GM12865 (cell line): ENCODE measurements around the gene CAPN3.

Source experiments
- DNase-seq: peaks from one replicate; pipeline ENCODE4 v3.0.0; 2010; ENCODE audit warnings: low read depth
- H3K4me3 ChIP-seq: 2 replicates; pipeline ENCODE4 v1.5.1; 2011; ENCODE audit warnings: mild to moderate bottlenecking, low read depth, low read length, control low read depth
- CTCF ChIP-seq: IDR thresholded peaks from 2 replicates; pipeline ENCODE4 v1.5.1; 2011; ENCODE audit warnings: low read length, control low read depth, low read depth, inconsistent platforms; ENCODE audit not compliant: insufficient read depth; ENCODE audit errors: missing control alignments

CAPN3 gene

GRCh38 chr15:42354824-42355223 lies 4.5 kb upstream of the CAPN3 start:
- DNase-seq: no peak
- H3K4me3 ChIP-seq: no peak overlapping the region
- no peak for TF ChIP-seq CTCF

- DNase-seq: no peak
Observed at GRCh38 chr15:42355291-42355690, 4.0 kb upstream of the CAPN3 start.

GRCh38 chr15:42356851-42357250 lies 2.5 kb upstream of the CAPN3 start:
- no peak for DNase-seq
- TF ChIP-seq CTCF: no peak
- no peak overlapping the region for H3K4me3 ChIP-seq

More at GRCh38 chr15:42355291-42355690, 4.0 kb upstream of the CAPN3 start:
- TF ChIP-seq CTCF: no peak
- no peak overlapping the region for H3K4me3 ChIP-seq

- H3K4me3 ChIP-seq: no peak overlapping the region
- no peak for DNase-seq
- TF ChIP-seq CTCF: no peak
Observed at GRCh38 chr15:42358141-42358540, 1.2 kb upstream of the CAPN3 start.

- no peak overlapping the region for H3K4me3 ChIP-seq
- TF ChIP-seq CTCF: no peak
- DNase-seq: no peak
Observed at GRCh38 chr15:42359985-42360384, 684 bp downstream of the CAPN3 start.

- TF ChIP-seq CTCF: no peak
- no peak overlapping the region for H3K4me3 ChIP-seq
Observed at GRCh38 chr15:42360535-42361112, 1.3 kb downstream of the CAPN3 start.

GRCh38 chr15:42363487-42363886 lies 4.2 kb downstream of the CAPN3 start:
- no peak for DNase-seq
- TF ChIP-seq CTCF: no peak
- H3K4me3 ChIP-seq: no peak overlapping the region

More at GRCh38 chr15:42360535-42361112, 1.3 kb downstream of the CAPN3 start:
- DNase-seq: no peak
